PFSK-1 (cell line): Measurements from ENCODE around the gene TTLL11.

Experiments used
- FOXP2 ChIP-seq: optimal IDR thresholded peaks from 2 replicates; pipeline ENCODE3; 2011; ENCODE audit warnings: borderline replicate concordance, control low read depth, inconsistent platforms; ENCODE audit not compliant: insufficient read depth; ENCODE audit errors: extremely low read length, extremely low read depth
- POLR2AphosphoS5 ChIP-seq: IDR thresholded peaks from 2 replicates; pipeline ENCODE4 v1.6.1; 2012; ENCODE audit warnings: low read depth, mild to moderate bottlenecking, control low read depth, low read length, moderate library complexity
- REST ChIP-seq, 2 experiments: IDR thresholded peaks; 2 replicates each; pipeline versions ENCODE4 v1.6.1 to v1.8.0; 2011 to 2012; ENCODE audit warnings: low read depth in 2 of 2, low read length in 2 of 2, control low read depth in 1 of 2, inconsistent platforms in 1 of 2, mild to moderate bottlenecking in 1 of 2, moderate library complexity in 1 of 2; ENCODE audit not compliant: insufficient read depth in 1 of 2
- SIN3A ChIP-seq: IDR thresholded peaks from 2 replicates; pipeline ENCODE4 v1.6.1; 2012; ENCODE audit warnings: mild to moderate bottlenecking, low read length, moderate library complexity, borderline replicate concordance; ENCODE audit not compliant: insufficient read depth
- TAF1 ChIP-seq: IDR thresholded peaks from 2 replicates; pipeline ENCODE4 v1.6.1; 2012; ENCODE audit warnings: low read length, control low read depth, borderline replicate concordance; ENCODE audit not compliant: insufficient read depth

TTLL11 gene

GRCh38 chr9:121966706-121967105 lies 126.4 kb downstream of the TTLL11 start:
- TF ChIP-seq REST (IDR thresholded peaks at IDR 0.05; ENCODE audit: insufficient read depth in 1 of 2, low read depth in 2 of 2, low read length in 2 of 2) (no peak), SIN3A (no peak), POLR2AphosphoS5 (no peak), TAF1 (no peak), FOXP2 (no peak)

- TF ChIP-seq REST (IDR thresholded peaks at IDR 0.05; ENCODE audit: insufficient read depth in 1 of 2, low read depth in 2 of 2, low read length in 2 of 2) (no peak), FOXP2 (no peak), SIN3A (no peak), POLR2AphosphoS5 (no peak), TAF1 (no peak)
Observed at GRCh38 chr9:121963528-121963995, 129.5 kb downstream of the TTLL11 start.

- TF ChIP-seq SIN3A: no peak
- no peak for TF ChIP-seq FOXP2
- TF ChIP-seq TAF1: no peak
- TF ChIP-seq REST (IDR thresholded peaks at IDR 0.05; ENCODE audit: insufficient read depth in 1 of 2, low read depth in 2 of 2, low read length in 2 of 2): no peak
- no peak for TF ChIP-seq POLR2AphosphoS5
Observed at GRCh38 chr9:121962421-121962820, 130.7 kb downstream of the TTLL11 start.

GRCh38 chr9:121960665-121961064 lies 132.4 kb downstream of the TTLL11 start:
- no peak for TF ChIP-seq POLR2AphosphoS5
- no peak for TF ChIP-seq FOXP2
- TF ChIP-seq REST (IDR thresholded peaks at IDR 0.05; ENCODE audit: insufficient read depth in 1 of 2, low read depth in 2 of 2, low read length in 2 of 2): no peak
- TF ChIP-seq TAF1: no peak
- no peak for TF ChIP-seq SIN3A

GRCh38 chr9:121958530-121958929 lies 134.6 kb downstream of the TTLL11 start:
- no peak for TF ChIP-seq TAF1
- no peak for TF ChIP-seq POLR2AphosphoS5
- no peak for TF ChIP-seq FOXP2
- TF ChIP-seq REST (IDR thresholded peaks at IDR 0.05; ENCODE audit: insufficient read depth in 1 of 2, low read depth in 2 of 2, low read length in 2 of 2): no peak
- TF ChIP-seq SIN3A: no peak
